Uterus (tissue), 4 donors: ENCODE results near the gene TRIP10. TPM values are rescaled to one million over a fixed set of nuclear protein-coding genes. Genes with fewer than 3 reads are reported as not detected.

Source experiments
- DNase-seq, 2 donors: peaks; one replicate each; pipeline ENCODE4 v3.0.0-alpha.2; 2019 to 2020
- H3K27ac ChIP-seq, 2 donors: fragments of 200-600 bp; sonication (generic); 1 replicate in 1 of 2; 2 replicates in 1 of 2; pipeline ENCODE4 v1.5.1; 2016 to 2018
- H3K27me3 ChIP-seq, 2 donors: fragments of 200-600 bp; sonication (generic); one replicate each; pipeline ENCODE4 v1.5.1; 2018 to 2019; ENCODE audit warnings: control low read depth in 1 of 2
- H3K36me3 ChIP-seq, 2 donors: fragments of 200-600 bp; sonication (generic); one replicate each; pipeline ENCODE4 v1.5.1; 2019; ENCODE audit warnings: control low read depth in 1 of 2
- H3K4me1 ChIP-seq, 2 donors: fragments of 200-600 bp; sonication (generic); one replicate each; pipeline ENCODE4 v1.5.1; 2018 to 2019; ENCODE audit warnings: control low read depth in 1 of 2
- H3K4me3 ChIP-seq, 2 donors: fragments of 200-600 bp; sonication (generic); 1 replicate in 1 of 2; 2 replicates in 1 of 2; pipeline ENCODE4 v1.5.1; 2018 to 2019; ENCODE audit warnings: mild to moderate bottlenecking in 1 of 2
- H3K9me3 ChIP-seq, 2 donors: fragments of 200-600 bp; sonication (generic); one replicate each; pipeline ENCODE4 v1.5.1; 2019; ENCODE audit warnings: control low read depth in 1 of 2
- CTCF ChIP-seq, 4 experiments: fragments of 200-600 bp in 2 of 4; fragments of 450-650 bp in 2 of 4; sonication (generic) in 2 of 4; IDR thresholded peaks; one replicate each; pipeline ENCODE4 v1.5.1; 2016 to 2019; ENCODE audit warnings: antibody characterized with exemption in 4 of 4, mild to moderate bottlenecking in 2 of 4, moderate library complexity in 1 of 4
- POLR2A ChIP-seq, 2 donors: fragments of 450-650 bp; IDR thresholded peaks; one replicate each; pipeline ENCODE4 v1.6.1; 2016; ENCODE audit warnings: antibody characterized with exemption in 2 of 2, mild to moderate bottlenecking in 1 of 2, moderate library complexity in 1 of 2
- intact Hi-C: fragments of 100-400 bp; cut with DNase I; formaldehyde crosslinking; loops from one replicate; pipeline ENCODE4 v1.15.1; 2023; ENCODE audit warnings: low total_unique reads
- total RNA-seq, 4 donors: library from RNA; depleted of rRNA in 3 of 4; stranded (reverse); fragments of >200 nt in 3 of 4; gene quantifications; one replicate each; pipeline versions ENCODE4 v1.1.0 to v1.2.4, GENCODE V29; 2014 to 2023
- donor health status: DM: yes; HTN: yes; CAD: no.

Gene TRIP10
- total RNA-seq, 4 donors from 2014 or later: 36.0 to 144 (median 48.2) TPM

GRCh38 chr19:6713773-6714692 is 25.4 kb upstream of the TRIP10 start:
- TF ChIP-seq CTCF (IDR thresholded peaks at IDR 0.05) (no peak), POLR2A (IDR thresholded peaks at IDR 0.05) (no peak)

GRCh38 chr19:6714749-6715555 is 24.5 kb upstream of the TRIP10 start:
- DNase-seq: no peak

More at GRCh38 chr19:6713773-6714692, 25.4 kb upstream of the TRIP10 start:
- no peak overlapping the region for H3K4me3 ChIP-seq
- no peaks in the 10 kb centered on the region for H3K4me1 ChIP-seq
- no peaks in the 10 kb centered on the region for H3K9me3 ChIP-seq
- intact Hi-C loops: no loop called here
- no peak for DNase-seq
- no peaks in the 10 kb centered on the region for H3K27me3 ChIP-seq
- H3K27ac ChIP-seq: no peak overlapping the region
- H3K36me3 ChIP-seq: no peaks in the 10 kb centered on the region

GRCh38 chr19:6716610-6716970 is 22.9 kb upstream of the TRIP10 start:
- no peaks in the 10 kb centered on the region for H3K4me1 ChIP-seq
- TF ChIP-seq CTCF (IDR thresholded peaks at IDR 0.05) (no peak), POLR2A (IDR thresholded peaks at IDR 0.05) (no peak)

More at GRCh38 chr19:6714749-6715555, 24.5 kb upstream of the TRIP10 start:
- H3K4me1 ChIP-seq: no peaks in the 10 kb centered on the region
- no peak overlapping the region for H3K27ac ChIP-seq
- TF ChIP-seq CTCF (IDR thresholded peaks at IDR 0.05) (no peak), POLR2A (IDR thresholded peaks at IDR 0.05) (no peak)
- H3K4me3 ChIP-seq: no peak overlapping the region
- no peaks in the 10 kb centered on the region for H3K9me3 ChIP-seq
- H3K27me3 ChIP-seq: no peaks in the 10 kb centered on the region
- no peaks in the 10 kb centered on the region for H3K36me3 ChIP-seq
- intact Hi-C loops: no loop called here

GRCh38 chr19:6717036-6717435 is 22.4 kb upstream of the TRIP10 start:
- intact Hi-C loops: no loop called here
- Histone ChIP-seq H3K4me1 (no peaks in the 10 kb centered on the region), H3K27ac (no peak overlapping the region), H3K27me3 (no peaks in the 10 kb centered on the region), H3K4me3 (no peak overlapping the region), H3K36me3 (no peaks in the 10 kb centered on the region), H3K9me3 (no peaks in the 10 kb centered on the region)
- DNase-seq: no peak
- TF ChIP-seq POLR2A (IDR thresholded peaks at IDR 0.05) (no peak), CTCF (IDR thresholded peaks at IDR 0.05) (no peak)

More at GRCh38 chr19:6716610-6716970, 22.9 kb upstream of the TRIP10 start:
- no peak overlapping the region for H3K4me3 ChIP-seq
- no peaks in the 10 kb centered on the region for H3K36me3 ChIP-seq
- H3K27ac ChIP-seq: no peak overlapping the region
- intact Hi-C loops: no loop called here
- no peaks in the 10 kb centered on the region for H3K9me3 ChIP-seq
- no peaks in the 10 kb centered on the region for H3K27me3 ChIP-seq
- DNase-seq: no peak
